GM19023 (cell line): ENCODE measurements around the gene PPFIA2.
"Not testable (repeated sequence)": the region's sequence is repeated elsewhere in the genome, so short reads cannot be mapped to it uniquely, and the experiment has no call there.

Source experiments
- ATAC-seq: cut with Tn5 transposase; IDR thresholded peaks from one replicate; pipeline ENCODE4 v1.9.1; 2021; ENCODE audit warnings: mild to moderate bottlenecking, moderate library complexity; ENCODE audit not compliant: unreplicated experiment

The PPFIA2 gene

GRCh38 chr12:81222846-81223592 lies 536.1 kb downstream of the PPFIA2 start:
- no peak for ATAC-seq

DNA sequence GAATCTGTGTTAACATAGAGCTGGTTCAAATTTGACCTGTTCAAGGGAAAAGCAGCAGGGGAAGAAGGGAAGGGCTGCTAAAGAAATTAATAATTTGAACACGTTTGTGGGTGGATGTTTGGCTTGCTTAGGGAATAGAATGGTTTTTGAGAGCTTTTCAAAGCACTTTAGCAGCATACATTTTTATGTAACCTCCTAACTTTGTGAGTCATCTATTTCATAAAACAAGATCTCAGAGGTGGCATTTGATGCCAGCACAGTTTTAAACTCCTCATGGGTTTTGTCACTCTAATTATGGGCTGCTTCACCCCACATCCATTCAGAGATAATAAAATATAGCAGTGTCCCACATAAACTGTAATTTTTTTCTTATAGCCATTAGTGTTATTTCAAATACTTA lies 537.5 kb downstream of the PPFIA2 start:
- no peak for ATAC-seq

GRCh38 chr12:81216739-81217138 lies 542.4 kb downstream of the PPFIA2 start:
- no peak for ATAC-seq

DNA sequence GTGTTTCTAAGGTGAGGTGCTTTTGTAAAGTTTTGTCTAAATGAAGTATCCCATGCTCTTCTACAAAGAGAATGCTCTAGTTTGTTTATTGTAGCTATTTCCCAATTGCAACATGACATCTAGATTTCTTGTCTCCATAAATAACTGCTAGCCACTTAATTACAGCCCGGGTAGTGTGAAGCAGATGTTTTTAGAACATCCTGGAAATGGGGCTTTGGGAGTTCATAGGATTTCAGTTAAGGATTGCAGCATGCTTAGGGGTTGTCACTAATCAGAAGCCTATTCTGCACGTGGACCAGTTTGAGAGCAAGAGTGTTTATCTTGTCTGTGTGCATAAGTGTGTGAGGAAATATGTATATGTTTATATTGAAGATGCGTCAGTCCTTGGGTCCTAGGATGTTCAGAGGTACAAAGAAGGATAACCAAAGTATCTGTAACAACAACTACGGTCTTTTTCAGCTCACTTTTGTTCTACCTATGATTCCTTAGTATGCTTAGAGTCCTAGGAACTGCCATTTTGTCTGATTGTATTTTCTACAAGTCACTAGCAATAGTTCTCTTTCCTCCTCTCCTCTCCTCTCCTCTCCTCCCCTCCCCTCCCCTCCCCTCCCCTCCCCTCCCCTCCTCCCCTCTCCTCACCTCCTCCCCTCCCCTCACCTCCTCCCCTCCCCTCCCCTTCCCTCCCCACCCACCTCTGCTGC lies 546.0 kb downstream of the PPFIA2 start:
- no peak for ATAC-seq

DNA sequence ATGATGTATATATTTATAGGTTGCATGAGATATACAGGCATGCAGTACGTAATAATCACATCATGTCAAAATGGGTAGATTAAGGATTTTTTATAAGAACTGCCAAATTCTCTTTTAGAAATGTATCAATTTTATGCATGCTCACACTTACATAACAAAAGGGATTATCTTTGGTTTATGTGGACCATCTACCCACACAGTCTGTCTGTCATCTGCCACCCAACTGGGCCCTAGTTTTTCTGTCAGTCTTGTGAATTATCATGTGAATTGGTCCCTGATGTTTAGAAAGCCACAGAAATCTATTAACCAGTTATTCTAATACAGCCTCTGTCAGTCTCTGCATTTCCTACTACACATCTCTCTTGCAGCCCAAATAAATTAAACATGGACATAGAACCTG lies 547.8 kb downstream of the PPFIA2 start:
- no peak for ATAC-seq

- ATAC-seq, result not testable (repeated sequence)
Observed at GRCh38 chr12:81209772-81210225, 549.4 kb downstream of the PPFIA2 start.

DNA sequence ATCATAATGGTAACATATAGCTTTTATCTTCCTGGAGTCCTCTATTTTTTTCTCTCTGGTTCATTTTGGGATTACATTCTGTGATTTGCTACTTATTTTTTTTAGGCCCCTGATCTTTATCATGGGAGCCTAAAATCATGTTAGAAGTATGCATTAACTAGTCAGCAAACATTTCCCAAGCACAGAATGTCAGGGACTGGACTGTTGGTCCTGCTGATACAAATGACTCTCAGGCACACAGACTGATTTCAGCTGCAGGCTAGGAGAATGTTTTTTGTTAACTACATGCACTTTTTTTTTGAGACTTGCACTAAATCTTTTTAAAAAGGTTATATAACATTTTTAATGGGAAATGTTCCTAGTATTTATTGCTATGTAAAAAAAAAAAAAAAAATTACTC lies 550.1 kb downstream of the PPFIA2 start:
- no peak for ATAC-seq

DNA sequence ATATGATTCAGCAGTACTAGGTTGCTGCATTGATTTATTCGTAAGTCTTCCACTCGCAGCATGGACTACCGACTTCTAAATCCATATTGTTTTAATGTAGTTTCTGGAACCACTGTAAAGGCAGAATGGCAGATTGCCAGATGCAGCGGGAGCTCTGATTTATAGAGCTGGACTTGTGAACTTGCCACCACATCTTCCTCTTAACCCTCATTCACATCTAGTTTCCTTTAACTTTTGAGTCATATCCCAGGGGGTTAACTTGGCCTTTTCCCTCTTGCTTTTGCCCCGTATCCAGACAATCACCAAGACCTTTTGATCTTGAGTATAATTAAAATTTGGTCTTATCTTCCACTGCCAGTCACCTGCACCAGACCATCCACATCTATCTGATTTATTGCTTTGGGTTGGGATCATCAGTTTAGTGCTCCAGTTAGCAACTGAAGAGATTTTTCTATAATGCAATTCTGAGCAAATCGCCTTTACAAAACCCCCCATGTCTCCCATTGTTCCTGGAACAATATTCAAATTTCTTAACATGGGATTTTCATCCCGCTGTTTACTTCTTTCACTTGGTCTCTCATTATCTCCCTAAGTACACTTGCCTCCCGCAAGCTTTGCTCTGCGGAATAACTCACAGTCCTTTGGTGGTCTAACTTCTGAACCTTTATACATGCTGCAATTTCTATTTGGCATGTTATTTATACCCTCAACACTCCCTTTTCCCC lies 550.8 kb downstream of the PPFIA2 start:
- ATAC-seq, result no peak
